ENCODE measurements around the gene EPAS1.

DNA sequence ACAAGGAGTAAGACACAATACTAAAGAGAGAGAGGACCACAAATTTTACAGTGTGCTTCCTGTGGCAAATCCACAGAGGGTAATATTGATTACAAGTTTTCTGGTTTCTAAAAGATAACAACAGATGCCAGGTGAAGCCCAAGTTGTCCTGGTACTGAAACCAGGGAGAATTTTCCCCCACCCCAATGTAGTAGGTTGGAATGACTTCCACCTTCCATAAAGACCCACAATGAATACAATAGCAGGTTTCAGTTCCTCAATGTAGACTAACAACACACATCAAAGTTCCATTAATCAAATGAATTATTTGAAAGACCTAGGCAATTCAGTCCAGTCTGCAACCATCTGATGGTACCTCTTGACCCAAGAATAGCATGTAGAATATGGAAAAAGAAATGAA, 138.1 kb downstream of the EPAS1 start:
- TF ChIP-seq, protein P1, sequence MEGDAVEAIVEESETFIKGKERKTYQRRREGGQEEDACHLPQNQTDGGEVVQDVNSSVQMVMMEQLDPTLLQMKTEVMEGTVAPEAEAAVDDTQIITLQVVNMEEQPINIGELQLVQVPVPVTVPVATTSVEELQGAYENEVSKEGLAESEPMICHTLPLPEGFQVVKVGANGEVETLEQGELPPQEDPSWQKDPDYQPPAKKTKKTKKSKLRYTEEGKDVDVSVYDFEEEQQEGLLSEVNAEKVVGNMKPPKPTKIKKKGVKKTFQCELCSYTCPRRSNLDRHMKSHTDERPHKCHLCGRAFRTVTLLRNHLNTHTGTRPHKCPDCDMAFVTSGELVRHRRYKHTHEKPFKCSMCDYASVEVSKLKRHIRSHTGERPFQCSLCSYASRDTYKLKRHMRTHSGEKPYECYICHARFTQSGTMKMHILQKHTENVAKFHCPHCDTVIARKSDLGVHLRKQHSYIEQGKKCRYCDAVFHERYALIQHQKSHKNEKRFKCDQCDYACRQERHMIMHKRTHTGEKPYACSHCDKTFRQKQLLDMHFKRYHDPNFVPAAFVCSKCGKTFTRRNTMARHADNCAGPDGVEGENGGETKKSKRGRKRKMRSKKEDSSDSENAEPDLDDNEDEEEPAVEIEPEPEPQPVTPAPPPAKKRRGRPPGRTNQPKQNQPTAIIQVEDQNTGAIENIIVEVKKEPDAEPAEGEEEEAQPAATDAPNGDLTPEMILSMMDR (IDR thresholded peaks at IDR 0.05; ENCODE audit: control extremely low read depth in 1 of 3, insufficient read depth in 1 of 3, low read depth in 1 of 3, low read length in 3 of 3) = no peak
- TF ChIP-seq POLR2A (IDR thresholded peaks at IDR 0.05; ENCODE audit: control extremely low read depth in 1 of 2, low read depth in 2 of 2, low read length in 2 of 2) (no peak), CHD2 (IDR thresholded peaks at IDR 0.05; ENCODE audit: low read length) (no peak)
